ENCODE results near the gene RAB31. TPM values are rescaled to one million over a fixed set of nuclear protein-coding genes. Genes with fewer than 3 reads are reported as not detected.
A peak's percentile ranks its signal among the peaks of the same experiment; 100 is the strongest.

Gene RAB31
- total and polyA plus RNA-seq, 2 of the 13 experiments (the other 11 are each of a cell fraction or from before 2014, with no cell fraction given), result 1.1 to 1.7 TPM

DNA sequence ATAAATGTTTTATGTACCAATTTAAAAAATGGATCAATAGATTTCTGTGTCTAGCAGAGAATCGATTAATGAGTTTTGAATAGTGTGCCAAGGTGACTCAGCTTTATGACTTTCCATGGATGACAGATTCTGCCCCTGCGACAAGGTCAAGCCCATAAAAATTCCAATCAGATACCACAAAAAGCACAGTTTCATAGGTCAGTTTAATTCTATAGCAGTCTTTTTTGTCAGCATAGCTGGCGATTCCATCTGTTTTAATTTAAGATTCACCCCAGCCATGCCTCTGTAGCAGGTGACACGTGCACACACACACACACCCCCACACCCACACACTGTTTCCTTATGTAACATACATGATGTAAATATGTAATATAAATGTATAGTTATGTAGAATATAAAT lies 28.9 kb downstream of the RAB31 start:
- H3K4me3 ChIP-seq (replicated peaks in 1 of 3; ENCODE audit: insufficient read depth in 1 of 3, low read depth in 2 of 3, low read length in 3 of 3), result no peak overlapping the region
- in situ Hi-C loops (cut with HindIII; ENCODE audit: extremely low pct_ligation_motif_present, low pct_unique_long_range_greater_than_20kb) (no loop called here), intact Hi-C loops (cut with micrococcal nuclease; ENCODE audit: unreplicated experiment) (no loop called here)
- no peak for ATAC-seq
- no peak overlapping the region for H2AFZ ChIP-seq (ENCODE audit: low read length)
- H3K27me3 ChIP-seq (ENCODE audit: control insufficient read depth in 1 of 2, insufficient read depth in 2 of 2, low read length in 2 of 2), result no peaks in the 10 kb centered on the region; a peak in 1 of 5 replicates
- H3K4me1 ChIP-seq (ENCODE audit: insufficient read depth, low read length), result peaks cover 43% of the 10 kb centered on the region
- DNase-seq (ENCODE audit: low spot score), result no peak
- no peaks in the 10 kb centered on the region for H3K9me3 ChIP-seq (ENCODE audit: low read length)
- H4K20me1 ChIP-seq (ENCODE audit: insufficient read depth, low read length), result no peaks in the 10 kb centered on the region
- no peak overlapping the region for H3K4me2 ChIP-seq (ENCODE audit: low read depth, low read length)
- POLR2A ChIA-PET, result no interaction called here
- no peaks in the 10 kb centered on the region for H3K36me3 ChIP-seq (replicated peaks in 1 of 2; ENCODE audit: control insufficient read depth in 1 of 2, insufficient read depth in 2 of 2, low read length in 2 of 2)
- H3K27ac ChIP-seq (ENCODE audit: extremely low read length, insufficient read depth, low read length), result no peak overlapping the region
- CTCF ChIA-PET (ENCODE audit: low intra/inter-chr PET ratio, low total read pairs), result no interaction called here
- FAIRE-seq, result no peak
- no peaks in the 10 kb centered on the region for H3K79me2 ChIP-seq (ENCODE audit: insufficient read depth, low read length)
- BruUV-seq (replicated peaks), result no TSS peak
- H3K9ac ChIP-seq (ENCODE audit: insufficient read depth, low read depth, low read length), result no peak overlapping the region
- 8% methylated on average over 4 of the region's 4 CpGs for WGBS (ENCODE audit: low lambda C conversion rate)
- TF ChIP-seq, protein P1, sequence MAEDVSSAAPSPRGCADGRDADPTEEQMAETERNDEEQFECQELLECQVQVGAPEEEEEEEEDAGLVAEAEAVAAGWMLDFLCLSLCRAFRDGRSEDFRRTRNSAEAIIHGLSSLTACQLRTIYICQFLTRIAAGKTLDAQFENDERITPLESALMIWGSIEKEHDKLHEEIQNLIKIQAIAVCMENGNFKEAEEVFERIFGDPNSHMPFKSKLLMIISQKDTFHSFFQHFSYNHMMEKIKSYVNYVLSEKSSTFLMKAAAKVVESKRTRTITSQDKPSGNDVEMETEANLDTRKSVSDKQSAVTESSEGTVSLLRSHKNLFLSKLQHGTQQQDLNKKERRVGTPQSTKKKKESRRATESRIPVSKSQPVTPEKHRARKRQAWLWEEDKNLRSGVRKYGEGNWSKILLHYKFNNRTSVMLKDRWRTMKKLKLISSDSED (CRISPR knock-in tag; IDR thresholded peaks at IDR 0.05), result no peak
- TF ChIP-seq ZNF121 (CRISPR knock-in tag; IDR thresholded peaks at IDR 0.05), result no peak
- TF ChIP-seq, protein P2, sequence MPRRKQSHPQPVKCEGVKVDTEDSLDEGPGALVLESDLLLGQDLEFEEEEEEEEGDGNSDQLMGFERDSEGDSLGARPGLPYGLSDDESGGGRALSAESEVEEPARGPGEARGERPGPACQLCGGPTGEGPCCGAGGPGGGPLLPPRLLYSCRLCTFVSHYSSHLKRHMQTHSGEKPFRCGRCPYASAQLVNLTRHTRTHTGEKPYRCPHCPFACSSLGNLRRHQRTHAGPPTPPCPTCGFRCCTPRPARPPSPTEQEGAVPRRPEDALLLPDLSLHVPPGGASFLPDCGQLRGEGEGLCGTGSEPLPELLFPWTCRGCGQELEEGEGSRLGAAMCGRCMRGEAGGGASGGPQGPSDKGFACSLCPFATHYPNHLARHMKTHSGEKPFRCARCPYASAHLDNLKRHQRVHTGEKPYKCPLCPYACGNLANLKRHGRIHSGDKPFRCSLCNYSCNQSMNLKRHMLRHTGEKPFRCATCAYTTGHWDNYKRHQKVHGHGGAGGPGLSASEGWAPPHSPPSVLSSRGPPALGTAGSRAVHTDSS (CRISPR knock-in tag; conservative IDR thresholded peaks at IDR 0.05), result no peak
- TF ChIP-seq ATAD3A (CRISPR knock-in tag; IDR thresholded peaks at IDR 0.05), result no peak
- TF ChIP-seq ZEB1 (IDR thresholded peaks at IDR 0.05; ENCODE audit: insufficient replicate concordance, low read depth), result no peak
- TF ChIP-seq, protein P3, sequence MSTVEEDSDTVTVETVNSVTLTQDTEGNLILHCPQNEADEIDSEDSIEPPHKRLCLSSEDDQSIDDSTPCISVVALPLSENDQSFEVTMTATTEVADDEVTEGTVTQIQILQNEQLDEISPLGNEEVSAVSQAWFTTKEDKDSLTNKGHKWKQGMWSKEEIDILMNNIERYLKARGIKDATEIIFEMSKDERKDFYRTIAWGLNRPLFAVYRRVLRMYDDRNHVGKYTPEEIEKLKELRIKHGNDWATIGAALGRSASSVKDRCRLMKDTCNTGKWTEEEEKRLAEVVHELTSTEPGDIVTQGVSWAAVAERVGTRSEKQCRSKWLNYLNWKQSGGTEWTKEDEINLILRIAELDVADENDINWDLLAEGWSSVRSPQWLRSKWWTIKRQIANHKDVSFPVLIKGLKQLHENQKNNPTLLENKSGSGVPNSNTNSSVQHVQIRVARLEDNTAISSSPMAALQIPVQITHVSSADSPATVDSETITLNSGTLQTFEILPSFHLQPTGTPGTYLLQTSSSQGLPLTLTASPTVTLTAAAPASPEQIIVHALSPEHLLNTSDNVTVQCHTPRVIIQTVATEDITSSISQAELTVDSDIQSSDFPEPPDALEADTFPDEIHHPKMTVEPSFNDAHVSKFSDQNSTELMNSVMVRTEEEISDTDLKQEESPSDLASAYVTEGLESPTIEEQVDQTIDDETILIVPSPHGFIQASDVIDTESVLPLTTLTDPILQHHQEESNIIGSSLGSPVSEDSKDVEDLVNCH (CRISPR knock-in tag; IDR thresholded peaks at IDR 0.05), result no peak
- TF ChIP-seq ZNF878 (CRISPR knock-in tag; IDR thresholded peaks at IDR 0.05), result no peak
- TF ChIP-seq KAT2B (IDR thresholded peaks at IDR 0.05; ENCODE audit: borderline replicate concordance, low read depth, low read length), result peak; percentile 83
- TF ChIP-seq HNF4A (CRISPR knock-in tag; IDR thresholded peaks at IDR 0.05), result no peak
- TF ChIP-seq MXD4 (CRISPR knock-in tag; IDR thresholded peaks at IDR 0.05), result no peak
- no peak for TF ChIP-seq ZNF674 (CRISPR knock-in tag; IDR thresholded peaks at IDR 0.05; ENCODE audit: low read depth)
- TF ChIP-seq MTA3 (CRISPR knock-in tag; IDR thresholded peaks at IDR 0.05), result no peak
- no peak for TF ChIP-seq ZNF746 (CRISPR knock-in tag; IDR thresholded peaks at IDR 0.05)
- TF ChIP-seq ZNF766 (CRISPR knock-in tag; IDR thresholded peaks at IDR 0.05; ENCODE audit: borderline replicate concordance), result no peak
- no peak for TF ChIP-seq ZSCAN30 (CRISPR knock-in tag; IDR thresholded peaks at IDR 0.05)
- no peak for TF ChIP-seq ZNF431 (CRISPR knock-in tag; IDR thresholded peaks at IDR 0.05; ENCODE audit: borderline replicate concordance, low read depth)
- no peak for TF ChIP-seq MTA1 (CRISPR knock-in tag; IDR thresholded peaks at IDR 0.05; ENCODE audit: borderline replicate concordance)
- TF ChIP-seq ZNF383 (CRISPR knock-in tag; IDR thresholded peaks at IDR 0.05; ENCODE audit: borderline replicate concordance), result no peak
- TF ChIP-seq FOSL2 (CRISPR knock-in tag; IDR thresholded peaks at IDR 0.05), result 0 out of 2 replicates have a peak, but pooled peaks have one; percentile 12
- TF ChIP-seq, protein P4, sequence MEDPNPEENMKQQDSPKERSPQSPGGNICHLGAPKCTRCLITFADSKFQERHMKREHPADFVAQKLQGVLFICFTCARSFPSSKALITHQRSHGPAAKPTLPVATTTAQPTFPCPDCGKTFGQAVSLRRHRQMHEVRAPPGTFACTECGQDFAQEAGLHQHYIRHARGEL (CRISPR knock-in tag; IDR thresholded peaks at IDR 0.05), result no peak
- TF ChIP-seq, protein P5, sequence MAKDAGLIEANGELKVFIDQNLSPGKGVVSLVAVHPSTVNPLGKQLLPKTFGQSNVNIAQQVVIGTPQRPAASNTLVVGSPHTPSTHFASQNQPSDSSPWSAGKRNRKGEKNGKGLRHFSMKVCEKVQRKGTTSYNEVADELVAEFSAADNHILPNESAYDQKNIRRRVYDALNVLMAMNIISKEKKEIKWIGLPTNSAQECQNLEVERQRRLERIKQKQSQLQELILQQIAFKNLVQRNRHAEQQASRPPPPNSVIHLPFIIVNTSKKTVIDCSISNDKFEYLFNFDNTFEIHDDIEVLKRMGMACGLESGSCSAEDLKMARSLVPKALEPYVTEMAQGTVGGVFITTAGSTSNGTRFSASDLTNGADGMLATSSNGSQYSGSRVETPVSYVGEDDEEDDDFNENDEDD (CRISPR knock-in tag; IDR thresholded peaks at IDR 0.05; ENCODE audit: borderline replicate concordance), result no peak
